H9 (cell line): ENCODE measurements around the gene CSNK1E. TPM values are rescaled to one million over a fixed set of nuclear protein-coding genes. Genes with fewer than 3 reads are reported as not detected.

Experiments used
- DNase-seq: peaks from one replicate; pipeline ENCODE4 v3.0.0-alpha.2; 2017
- H2AFZ ChIP-seq: one replicate; pipeline ENCODE4 v1.6.1; 2013; ENCODE audit warnings: mild to moderate bottlenecking, low read length, control low read depth, moderate library complexity
- H2AK5ac ChIP-seq: 2 replicates; pipeline ENCODE4 v1.6.1; 2013; ENCODE audit warnings: low read length, control low read depth, mixed read lengths; ENCODE audit not compliant: insufficient read length
- H2BK120ac ChIP-seq: one replicate; pipeline ENCODE4 v1.6.1; 2013; ENCODE audit warnings: low read depth, mild to moderate bottlenecking, low read length, control low read depth, inconsistent platforms; ENCODE audit not compliant: poor library complexity, severe bottlenecking
- H2BK12ac ChIP-seq: 2 replicates; pipeline ENCODE4 v1.6.1; 2013; ENCODE audit warnings: low read length, control low read depth, mixed read lengths, low read depth; ENCODE audit not compliant: insufficient read length
- H2BK15ac ChIP-seq: 2 replicates; pipeline ENCODE4 v1.6.1; 2013; ENCODE audit warnings: low read depth, low read length, control low read depth
- H2BK20ac ChIP-seq: one replicate; pipeline ENCODE4 v1.6.1; 2013; ENCODE audit warnings: low read depth, mild to moderate bottlenecking, low read length, control low read depth, inconsistent platforms; ENCODE audit not compliant: poor library complexity, severe bottlenecking
- H2BK5ac ChIP-seq: 2 replicates; pipeline ENCODE4 v1.6.1; 2013; ENCODE audit warnings: low read length, control low read depth, mixed read lengths; ENCODE audit not compliant: insufficient read length
- H3K14ac ChIP-seq: 2 replicates; pipeline ENCODE4 v1.6.1; 2013; ENCODE audit warnings: low read length, control low read depth; ENCODE audit not compliant: insufficient read depth
- H3K18ac ChIP-seq: 2 replicates; pipeline ENCODE4 v1.6.1; 2013; ENCODE audit warnings: low read depth, mild to moderate bottlenecking, mixed read lengths, low read length, control low read depth; ENCODE audit not compliant: insufficient read length
- H3K23ac ChIP-seq: 2 replicates; pipeline ENCODE4 v1.6.1; 2013; ENCODE audit warnings: low read length, control low read depth, mixed read lengths, low read depth; ENCODE audit not compliant: insufficient read length
- H3K23me2 ChIP-seq: 2 replicates; pipeline ENCODE4 v1.6.1; 2013; ENCODE audit warnings: low read depth, mild to moderate bottlenecking, mixed read lengths, low read length, control low read depth; ENCODE audit not compliant: insufficient read length, poor library complexity, severe bottlenecking
- H3K27ac ChIP-seq: 2 replicates; pipeline ENCODE4 v1.5.1; 2013; ENCODE audit warnings: low read length, control low read depth, mixed read lengths, low read depth; ENCODE audit not compliant: insufficient read length
- H3K27me3 ChIP-seq: 2 replicates; pipeline ENCODE4 v1.6.1; 2013; ENCODE audit warnings: low read length, control low read depth, inconsistent platforms; ENCODE audit not compliant: insufficient read depth
- H3K4ac ChIP-seq: 2 replicates; pipeline ENCODE4 v1.6.1; 2013; ENCODE audit warnings: low read depth, mild to moderate bottlenecking, control low read depth, inconsistent platforms, low read length, moderate library complexity
- H3K4me1 ChIP-seq: 2 replicates; pipeline ENCODE4 v1.6.1; 2013; ENCODE audit warnings: low read length, control low read depth, inconsistent platforms; ENCODE audit not compliant: insufficient read depth
- H3K4me2 ChIP-seq: 2 replicates; pipeline ENCODE4 v1.6.1; 2013; ENCODE audit warnings: low read length, control low read depth, mixed read lengths; ENCODE audit not compliant: insufficient read length, insufficient read depth
- H3K56ac ChIP-seq: 2 replicates; pipeline ENCODE4 v1.6.1; 2013; ENCODE audit warnings: low read depth, mild to moderate bottlenecking, mixed read lengths, low read length, control low read depth; ENCODE audit not compliant: insufficient read length
- H3K79me1 ChIP-seq: 2 replicates; pipeline ENCODE4 v1.6.1; 2013; ENCODE audit warnings: low read depth, mild to moderate bottlenecking, moderate library complexity, low read length, control low read depth, inconsistent platforms; ENCODE audit not compliant: insufficient read depth, poor library complexity, severe bottlenecking
- H3K79me2 ChIP-seq: 2 replicates; pipeline ENCODE4 v1.6.1; 2013; ENCODE audit warnings: low read length, control low read depth, inconsistent platforms; ENCODE audit not compliant: insufficient read depth
- H3K9ac ChIP-seq: 2 replicates; pipeline ENCODE4 v1.6.1; 2013; ENCODE audit warnings: low read length, control low read depth, mixed read lengths; ENCODE audit not compliant: insufficient read length; ENCODE audit errors: extremely low read depth
- H3K9me3 ChIP-seq: one replicate; pipeline ENCODE4 v1.6.1; 2013; ENCODE audit warnings: low read depth, low read length, inconsistent platforms; ENCODE audit not compliant: control insufficient read depth
- H3T11ph ChIP-seq: one replicate; pipeline ENCODE4 v1.6.1; 2013; ENCODE audit warnings: mild to moderate bottlenecking, low read length, control low read depth, inconsistent platforms
- H4K20me1 ChIP-seq: one replicate; pipeline ENCODE4 v1.6.1; 2013; ENCODE audit not compliant: control insufficient read depth, insufficient read length, insufficient read depth
- H4K5ac ChIP-seq: 2 replicates; pipeline ENCODE4 v1.6.1; 2013; ENCODE audit warnings: low read depth, mild to moderate bottlenecking, mixed read lengths, low read length, control low read depth; ENCODE audit not compliant: insufficient read length
- H4K8ac ChIP-seq: replicated peaks from 2 replicates; pipeline ENCODE4 v1.6.1; 2013; ENCODE audit warnings: low read length, control low read depth, mixed read lengths, low read depth; ENCODE audit not compliant: insufficient read length
- H4K91ac ChIP-seq: 2 replicates; pipeline ENCODE4 v1.6.1; 2013; ENCODE audit warnings: low read depth, mild to moderate bottlenecking, moderate library complexity, mixed read lengths, low read length, control low read depth; ENCODE audit not compliant: insufficient read length
- H3K27ac Mint-ChIP-seq, 3 experiments: 2 replicates in 2 of 3; 3 replicates in 1 of 3; pipeline ENCODE4 v1.8.0; 2020 to 2021; ENCODE audit warnings: mixed read lengths in 3 of 3, mild to moderate bottlenecking in 1 of 3, moderate library complexity in 1 of 3
- H3K27me3 Mint-ChIP-seq: 2 replicates; pipeline ENCODE4 v1.8.0; 2021; ENCODE audit warnings: low read depth, mild to moderate bottlenecking, moderate library complexity, mixed read lengths
- H3K36me3 Mint-ChIP-seq, 3 experiments: 2 replicates in 2 of 3; 3 replicates in 1 of 3; pipeline ENCODE4 v1.8.0; 2020 to 2021; ENCODE audit warnings: low read depth in 3 of 3, mixed read lengths in 3 of 3; ENCODE audit not compliant: insufficient read depth in 1 of 3
- H3K4me1 Mint-ChIP-seq, 2 experiments: 2 replicates each; pipeline ENCODE4 v1.8.0; 2020; ENCODE audit warnings: mixed read lengths in 2 of 2
- H3K4me3 Mint-ChIP-seq, 2 experiments: 2 replicates in 1 of 2; 3 replicates in 1 of 2; pipeline ENCODE4 v1.8.0; 2020 to 2021; ENCODE audit warnings: mild to moderate bottlenecking in 2 of 2, mixed read lengths in 2 of 2, moderate library complexity in 1 of 2
- H3K9me3 Mint-ChIP-seq, 2 experiments: 2 replicates in 1 of 2; 3 replicates in 1 of 2; pipeline ENCODE4 v1.8.0; 2020; ENCODE audit warnings: mild to moderate bottlenecking in 2 of 2, mixed read lengths in 2 of 2, moderate library complexity in 1 of 2
- CTCF ChIP-seq: fragments of 200-600 bp; sonication (generic); conservative IDR thresholded peaks from 3 replicates; pipeline ENCODE4 v1.8.0; 2021; ENCODE audit warnings: antibody characterized with exemption, mild to moderate bottlenecking
- WGBS: extraction: QIAGEN DNeasy Blood & Tissue Kit; methylation state at CpG from one replicate; pipeline ENCODE4 v1.1.7; 2013; ENCODE audit warnings: missing lambda C conversion rate, low lambda C conversion rate, mixed read lengths; ENCODE audit not compliant: insufficient read length; ENCODE audit errors: extremely low coverage; 5-methylcytosine and 5-hydroxymethylcytosine counted together
- total RNA-seq: library from RNA; stranded (reverse); gene quantifications from 2 replicates; pipeline ENCODE4 v1.2.1, GENCODE V29; 2021

CSNK1E gene
- total RNA-seq, 1 experiment from 2014 or later = 236 TPM

- H3K79me1 ChIP-seq = no peaks in the 10 kb centered on the region
- no peak overlapping the region for H4K5ac ChIP-seq
- no peaks in the 10 kb centered on the region for H3K27me3 ChIP-seq
- DNase-seq = no peak
- no peaks in the 10 kb centered on the region for H4K20me1 ChIP-seq
- H2AFZ ChIP-seq = no peak overlapping the region
- Mint-ChIP-seq H3K36me3 (peaks cover 29 to 78% (median 71%) of the 10 kb centered on the region in 3 experiments; a peak in 6 of 7 replicates), H3K27me3 (no peaks in the 10 kb centered on the region), H3K4me1 (peaks cover 73 to 86% of the 10 kb centered on the region in 2 experiments), H3K27ac (peak overlapping the region; percentile 52 to 94 (median 86); a peak in 5 of 7 replicates), H3K9me3 (no peaks in the 10 kb centered on the region; a peak in 1 of 5 replicates), H3K4me3 (no peak overlapping the region)
- no peak overlapping the region for H3K4me2 ChIP-seq
- H3K14ac ChIP-seq = no peak overlapping the region
- H3K56ac ChIP-seq = no peak overlapping the region
- peaks cover 6% of the 10 kb centered on the region; the same call in 1 of the 2 replicates for H3K4me1 ChIP-seq
- H3K4ac ChIP-seq = no peak overlapping the region
- H4K8ac ChIP-seq = no peak overlapping the region
- H3K27ac ChIP-seq = no peak overlapping the region
- no peak for TF ChIP-seq CTCF
- H3K18ac ChIP-seq = no peak overlapping the region
- H3T11ph ChIP-seq = no peak overlapping the region
- no peak overlapping the region for H2BK15ac ChIP-seq
- no peak overlapping the region for H2BK20ac ChIP-seq
- no peak overlapping the region for H3K23ac ChIP-seq
- no peak overlapping the region for H3K9ac ChIP-seq
- H2BK12ac ChIP-seq = no peak overlapping the region
- WGBS = no CpG with 5 or more reads among the region's 18 CpGs
- H3K23me2 ChIP-seq = peaks cover 7% of the 10 kb centered on the region
- no peak overlapping the region for H4K91ac ChIP-seq
- no peak overlapping the region for H2AK5ac ChIP-seq
- H3K79me2 ChIP-seq = peaks cover 81% of the 10 kb centered on the region; the same call in 1 of the 2 replicates
- H2BK5ac ChIP-seq = no peak overlapping the region
- no peak overlapping the region for H2BK120ac ChIP-seq
- no peaks in the 10 kb centered on the region for H3K9me3 ChIP-seq
Observed at GRCh38 chr22:38310518-38311322, 6.5 kb downstream of the CSNK1E start.
